Measurements from ENCODE around the gene ATP8A1. TPM values are rescaled to one million over a fixed set of nuclear protein-coding genes. Genes with fewer than 3 reads are reported as not detected.

The ATP8A1 gene
- total and polyA plus RNA-seq, 2 of the 4 experiments (the other 2 are of a cell fraction) = 0.12 to 0.36 TPM

DNA sequence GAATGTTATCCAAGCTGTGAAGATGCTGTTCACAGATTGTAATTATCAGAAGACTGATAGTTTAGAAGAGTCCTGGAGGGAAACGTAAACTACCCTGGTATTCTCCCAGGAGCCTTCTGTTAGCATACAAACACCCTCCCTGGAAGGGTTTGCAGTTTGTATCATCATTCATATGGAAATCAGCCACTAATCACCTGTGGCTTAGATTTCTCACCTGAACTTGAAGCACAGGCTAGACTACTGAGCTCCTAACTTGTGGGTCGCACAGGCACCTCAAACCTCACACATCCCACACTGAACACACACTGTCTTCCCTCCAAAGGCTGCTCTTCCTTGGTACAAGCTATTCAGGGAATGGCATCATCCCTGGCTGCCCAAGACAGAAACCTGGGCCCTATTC lies 228.9 kb downstream of the ATP8A1 start:
- no peaks in the 10 kb centered on the region for H3K27me3 ChIP-seq (ENCODE audit: control insufficient read depth, insufficient read depth, low read length)
- no peaks in the 10 kb centered on the region for H3K9me1 ChIP-seq (ENCODE audit: insufficient read depth, low read length)
- TF ChIP-seq NFE2L2 (IDR thresholded peaks at IDR 0.05; ENCODE audit: low read depth, low read length) (no peak), MXI1 (IDR thresholded peaks at IDR 0.05; ENCODE audit: borderline replicate concordance, low read depth, low read length) (no peak), SMC3 (IDR thresholded peaks at IDR 0.05; ENCODE audit: low read depth, low read length) (no peak), CEBPB (IDR thresholded peaks at IDR 0.05; ENCODE audit: low read depth, low read length) (no peak), ELK1 (IDR thresholded peaks at IDR 0.05; ENCODE audit: borderline replicate concordance, low read depth, low read length) (no peak), CHD1 (IDR thresholded peaks at IDR 0.05; ENCODE audit: low read depth, low read length) (no peak), RCOR1 (IDR thresholded peaks at IDR 0.05; ENCODE audit: insufficient replicate concordance, low read length) (no peak), USF2 (IDR thresholded peaks at IDR 0.05; ENCODE audit: low read depth, low read length) (no peak), MAFK (IDR thresholded peaks at IDR 0.05; ENCODE audit: low read depth, low read length) (no peak), RFX5 (IDR thresholded peaks at IDR 0.05; ENCODE audit: low read depth, low read length) (no peak), CTCF (conservative IDR thresholded peaks at IDR 0.05; ENCODE audit: low read depth, low read length) (no peak), POLR2A (IDR thresholded peaks at IDR 0.05; ENCODE audit: low read depth, low read length) (no peak)
- in situ Hi-C loops (cut with MboI; ENCODE audit: low sequenced_read_pairs) = no loop called here
- dilution Hi-C loops (cut with HindIII; ENCODE audit: low sequenced_read_pairs, unreplicated experiment) = no loop called here
- intact Hi-C loops (cut with micrococcal nuclease) = no loop called here
- no peak overlapping the region for H3K14ac ChIP-seq (replicated peaks; ENCODE audit: low read depth, low read length)
- H4K8ac ChIP-seq (ENCODE audit: low read depth in 2 of 2, low read length in 2 of 2) = no peak overlapping the region
- no peak overlapping the region for H2BK15ac ChIP-seq (ENCODE audit: low read depth, low read length)
- no peak overlapping the region for H2AFZ ChIP-seq (replicated peaks; ENCODE audit: low read length, poor library complexity)
- ATAC-seq (ENCODE audit: low read depth) = no peak
- no peak overlapping the region for H2AK9ac ChIP-seq (replicated peaks; ENCODE audit: low read depth, low read length, poor library complexity)
- CTCF ChIA-PET = no interaction called here
- no peak overlapping the region for H2AK5ac ChIP-seq (ENCODE audit: low read depth, low read length)
- WGBS, 2 experiments (ENCODE audit: extremely low coverage in 2 of 2, insufficient read length in 1 of 2) = 50% methylated on average over 1 of the region's 2 CpGs; no CpG with 5 or more reads in 1 of the 2 experiments
- H3K36me3 ChIP-seq (ENCODE audit: control insufficient read depth, insufficient read depth, low read length) = no peaks in the 10 kb centered on the region
- no TSS peak for BruUV-seq (replicated peaks)
- H4K5ac ChIP-seq (ENCODE audit: low read depth, low read length) = no peak overlapping the region
- no peak for DNase-seq
- H3K56ac ChIP-seq (ENCODE audit: extremely low read depth, insufficient read depth, low read length) = no peak overlapping the region
- no peak overlapping the region for H4K91ac ChIP-seq (ENCODE audit: insufficient read depth, low read depth, low read length)
- H2BK5ac ChIP-seq (ENCODE audit: low read depth, low read length, poor library complexity, severe bottlenecking) = no peak overlapping the region
- H4K20me1 ChIP-seq (ENCODE audit: insufficient read depth, low read length) = no peaks in the 10 kb centered on the region
- H3K4me3 ChIP-seq (ENCODE audit: insufficient read depth, low read depth, low read length) = no peak overlapping the region
- H3K9me3 ChIP-seq (ENCODE audit: control insufficient read depth, insufficient read depth, low read length) = no peaks in the 10 kb centered on the region
- H3K23ac ChIP-seq (ENCODE audit: low read depth, low read length) = no peak overlapping the region
- no peaks in the 10 kb centered on the region for H3K4me1 ChIP-seq (ENCODE audit: control insufficient read depth, insufficient read depth, low read length)
- H3K27ac ChIP-seq (ENCODE audit: insufficient read depth, low read length) = no peak overlapping the region
- no peak overlapping the region for H3K18ac ChIP-seq (ENCODE audit: low read depth, low read length)
- no peak overlapping the region for H2BK120ac ChIP-seq (ENCODE audit: low read depth, low read length)
- H3K79me1 ChIP-seq (ENCODE audit: low read depth in 1 of 2, low read length in 2 of 2) = no peaks in the 10 kb centered on the region
- H3K4ac ChIP-seq (ENCODE audit: low read depth, low read length) = no peak overlapping the region
- POLR2A ChIA-PET (ENCODE audit: unreplicated experiment) = no interaction called here
- no peak overlapping the region for H3K4me2 ChIP-seq (ENCODE audit: low read depth, low read length)
- H3K9ac ChIP-seq (ENCODE audit: low read depth, low read length) = no peak overlapping the region
- no peak overlapping the region for H2BK20ac ChIP-seq (ENCODE audit: low read depth, low read length)

All from IMR-90 (cell line).